GM21423 (cell line): ENCODE measurements around the gene DOHH.

Source experiments
- ATAC-seq: cut with Tn5 transposase; IDR thresholded peaks from one replicate; pipeline ENCODE4 v1.9.1; 2021; ENCODE audit warnings: mild to moderate bottlenecking, moderate library complexity; ENCODE audit not compliant: unreplicated experiment

DOHH gene

GRCh38 chr19:3500429-3501101 is at the start of gene DOHH:
DOHH (minus strand) TSS chr19:3500674; CDS start chr19:3496814, 3,860 bp downstream.
- ATAC-seq: peak; percentile 73

GRCh38 chr19:3549816-3550215 is 49.3 kb upstream of the DOHH start:
- ATAC-seq: no peak

- ATAC-seq: no peak
Observed at GRCh38 chr19:3548606-3549005, 48.1 kb upstream of the DOHH start.

GRCh38 chr19:3547767-3548282 is 47.4 kb upstream of the DOHH start:
- no peak for ATAC-seq

- ATAC-seq: no peak
Observed at GRCh38 chr19:3547301-3547731, 46.8 kb upstream of the DOHH start.

- no peak for ATAC-seq
Observed at GRCh38 chr19:3546119-3546518, 45.6 kb upstream of the DOHH start.

- ATAC-seq: no peak
Observed at GRCh38 chr19:3545669-3546034, 45.2 kb upstream of the DOHH start.

GRCh38 chr19:3544742-3545668 is 44.5 kb upstream of the DOHH start:
- no peak for ATAC-seq

- ATAC-seq: no peak
Observed at GRCh38 chr19:3544058-3544376, 43.5 kb upstream of the DOHH start.

GRCh38 chr19:3543150-3544057 is 42.9 kb upstream of the DOHH start:
- no peak for ATAC-seq

- ATAC-seq: no peak
Observed at GRCh38 chr19:3539756-3540118, 39.3 kb upstream of the DOHH start.

- ATAC-seq: no peak
Observed at GRCh38 chr19:3538965-3539755, 38.7 kb upstream of the DOHH start, which contains the start of gene TEKTIP1. TEKTIP1 (plus strand) TSS chr19:3539174; CDS start chr19:3539178, 4 bp downstream.

- ATAC-seq: no peak
Observed at GRCh38 chr19:3538258-3538929, 37.9 kb upstream of the DOHH start.

GRCh38 chr19:3537438-3538240 is 37.2 kb upstream of the DOHH start:
- no peak for ATAC-seq

GRCh38 chr19:3537101-3537437 is 36.6 kb upstream of the DOHH start:
- no peak for ATAC-seq

- ATAC-seq: no peak
Observed at GRCh38 chr19:3536429-3537100, 36.1 kb upstream of the DOHH start.

GRCh38 chr19:3535981-3536380 is 35.5 kb upstream of the DOHH start:
- ATAC-seq: no peak

GRCh38 chr19:3535563-3535965 is 35.1 kb upstream of the DOHH start:
- ATAC-seq: no peak

- ATAC-seq: no peak
Observed at GRCh38 chr19:3535235-3535535, 34.7 kb upstream of the DOHH start.
